ENCODE measurements around the gene MYH14. TPM values are rescaled to one million over a fixed set of nuclear protein-coding genes. Genes with fewer than 3 reads are reported as not detected.

Gene MYH14
- total and polyA plus RNA-seq, 2 of the 13 experiments (the other 11 are each of a cell fraction or from before 2014, with no cell fraction given): 5.5 to 5.8 TPM

DNA sequence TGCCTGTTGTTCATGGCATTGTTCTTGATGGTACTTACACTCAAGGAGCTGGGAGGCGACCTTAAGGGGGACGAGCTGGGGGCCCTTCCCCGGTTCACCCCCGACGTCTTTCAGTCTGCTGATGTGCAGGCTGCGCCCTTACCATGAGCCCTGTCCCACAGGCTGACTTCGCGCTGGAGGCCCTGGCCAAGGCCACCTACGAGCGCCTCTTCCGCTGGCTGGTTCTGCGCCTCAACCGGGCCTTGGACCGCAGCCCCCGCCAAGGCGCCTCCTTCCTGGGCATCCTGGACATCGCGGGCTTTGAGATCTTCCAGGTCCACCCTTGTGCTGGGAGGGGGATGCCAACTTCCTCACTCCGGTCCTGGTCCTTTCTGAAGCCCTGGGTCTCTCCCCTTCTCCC is 45.4 kb downstream of the MYH14 start (continued):
- TF ChIP-seq ZNF674 (CRISPR knock-in tag; IDR thresholded peaks at IDR 0.05; ENCODE audit: low read depth) (no peak), ZFP37 (CRISPR knock-in tag; IDR thresholded peaks at IDR 0.05; ENCODE audit: borderline replicate concordance) (no peak), RBM22 (optimal IDR thresholded peaks at IDR 0.05; ENCODE audit: low read length) (no peak), ZNF431 (CRISPR knock-in tag; IDR thresholded peaks at IDR 0.05; ENCODE audit: borderline replicate concordance, low read depth) (no peak), ZHX1 (CRISPR knock-in tag; IDR thresholded peaks at IDR 0.05; ENCODE audit: low read depth) (no peak), ZNF598 (CRISPR knock-in tag; IDR thresholded peaks at IDR 0.05; ENCODE audit: borderline replicate concordance) (no peak), ZNF30 (CRISPR knock-in tag; IDR thresholded peaks at IDR 0.05) (no peak), PRMT3 (CRISPR knock-in tag; IDR thresholded peaks at IDR 0.05; ENCODE audit: borderline replicate concordance, low read depth) (no peak), SRY (CRISPR knock-in tag; IDR thresholded peaks at IDR 0.05) (no peak)
- TF ChIP-seq, protein P1, sequence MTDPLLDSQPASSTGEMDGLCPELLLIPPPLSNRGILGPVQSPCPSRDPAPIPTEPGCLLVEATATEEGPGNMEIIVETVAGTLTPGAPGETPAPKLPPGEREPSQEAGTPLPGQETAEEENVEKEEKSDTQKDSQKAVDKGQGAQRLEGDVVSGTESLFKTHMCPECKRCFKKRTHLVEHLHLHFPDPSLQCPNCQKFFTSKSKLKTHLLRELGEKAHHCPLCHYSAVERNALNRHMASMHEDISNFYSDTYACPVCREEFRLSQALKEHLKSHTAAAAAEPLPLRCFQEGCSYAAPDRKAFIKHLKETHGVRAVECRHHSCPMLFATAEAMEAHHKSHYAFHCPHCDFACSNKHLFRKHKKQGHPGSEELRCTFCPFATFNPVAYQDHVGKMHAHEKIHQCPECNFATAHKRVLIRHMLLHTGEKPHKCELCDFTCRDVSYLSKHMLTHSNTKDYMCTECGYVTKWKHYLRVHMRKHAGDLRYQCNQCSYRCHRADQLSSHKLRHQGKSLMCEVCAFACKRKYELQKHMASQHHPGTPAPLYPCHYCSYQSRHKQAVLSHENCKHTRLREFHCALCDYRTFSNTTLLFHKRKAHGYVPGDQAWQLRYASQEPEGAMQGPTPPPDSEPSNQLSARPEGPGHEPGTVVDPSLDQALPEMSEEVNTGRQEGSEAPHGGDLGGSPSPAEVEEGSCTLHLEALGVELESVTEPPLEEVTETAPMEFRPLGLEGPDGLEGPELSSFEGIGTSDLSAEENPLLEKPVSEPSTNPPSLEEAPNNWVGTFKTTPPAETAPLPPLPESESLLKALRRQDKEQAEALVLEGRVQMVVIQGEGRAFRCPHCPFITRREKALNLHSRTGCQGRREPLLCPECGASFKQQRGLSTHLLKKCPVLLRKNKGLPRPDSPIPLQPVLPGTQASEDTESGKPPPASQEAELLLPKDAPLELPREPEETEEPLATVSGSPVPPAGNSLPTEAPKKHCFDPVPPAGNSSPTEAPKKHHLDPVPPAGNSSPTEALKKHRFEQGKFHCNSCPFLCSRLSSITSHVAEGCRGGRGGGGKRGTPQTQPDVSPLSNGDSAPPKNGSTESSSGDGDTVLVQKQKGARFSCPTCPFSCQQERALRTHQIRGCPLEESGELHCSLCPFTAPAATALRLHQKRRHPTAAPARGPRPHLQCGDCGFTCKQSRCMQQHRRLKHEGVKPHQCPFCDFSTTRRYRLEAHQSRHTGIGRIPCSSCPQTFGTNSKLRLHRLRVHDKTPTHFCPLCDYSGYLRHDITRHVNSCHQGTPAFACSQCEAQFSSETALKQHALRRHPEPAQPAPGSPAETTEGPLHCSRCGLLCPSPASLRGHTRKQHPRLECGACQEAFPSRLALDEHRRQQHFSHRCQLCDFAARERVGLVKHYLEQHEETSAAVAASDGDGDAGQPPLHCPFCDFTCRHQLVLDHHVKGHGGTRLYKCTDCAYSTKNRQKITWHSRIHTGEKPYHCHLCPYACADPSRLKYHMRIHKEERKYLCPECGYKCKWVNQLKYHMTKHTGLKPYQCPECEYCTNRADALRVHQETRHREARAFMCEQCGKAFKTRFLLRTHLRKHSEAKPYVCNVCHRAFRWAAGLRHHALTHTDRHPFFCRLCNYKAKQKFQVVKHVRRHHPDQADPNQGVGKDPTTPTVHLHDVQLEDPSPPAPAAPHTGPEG (CRISPR knock-in tag; IDR thresholded peaks at IDR 0.05): no peak
- TF ChIP-seq, protein P2, sequence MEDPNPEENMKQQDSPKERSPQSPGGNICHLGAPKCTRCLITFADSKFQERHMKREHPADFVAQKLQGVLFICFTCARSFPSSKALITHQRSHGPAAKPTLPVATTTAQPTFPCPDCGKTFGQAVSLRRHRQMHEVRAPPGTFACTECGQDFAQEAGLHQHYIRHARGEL (CRISPR knock-in tag; IDR thresholded peaks at IDR 0.05): no peak
